ENCODE measurements around the gene RABL3. TPM values are rescaled to one million over a fixed set of nuclear protein-coding genes. Genes with fewer than 3 reads are reported as not detected.
A peak's percentile ranks its signal among the peaks of the same experiment; 100 is the strongest.
"Not testable (repeated sequence)": the region's sequence is repeated elsewhere in the genome, so short reads cannot be mapped to it uniquely, and the experiment has no call there.

RABL3 gene
- total RNA-seq, 1 donor from 2014 or later, result 17.2 TPM

GRCh38 chr3:120726791-120727190 is 15.5 kb downstream of the RABL3 start:
- H3K27ac ChIP-seq, result no peak overlapping the region
- no peaks in the 10 kb centered on the region for H3K27me3 ChIP-seq
- no peaks in the 10 kb centered on the region for H3K9me3 ChIP-seq
- no peak for TF ChIP-seq CTCF (IDR thresholded peaks at IDR 0.05)
- no peaks in the 10 kb centered on the region for H3K4me1 ChIP-seq
- ATAC-seq (no peak), DNase-seq (no peak)
- no peaks in the 10 kb centered on the region for H3K36me3 ChIP-seq
- H3K4me3 ChIP-seq, result no peak overlapping the region
- intact Hi-C loops (cut with DNase I), result no loop called here

GRCh38 chr3:120719167-120719834 is 23.0 kb downstream of the RABL3 start:
- ATAC-seq; H3K36me3 ChIP-seq; H3K4me1 ChIP-seq; H3K9me3 ChIP-seq; H3K27me3 ChIP-seq; intact Hi-C loops (cut with DNase I): not testable (repeated sequence)
- Histone ChIP-seq H3K4me3 (peak overlapping the region; percentile 57), H3K27ac (peak overlapping the region; percentile 33)
- DNase-seq, result peak; percentile 90

GRCh38 chr3:120713262-120713661 is 29.1 kb downstream of the RABL3 start:
- H3K27ac ChIP-seq, result no peak overlapping the region
- no peaks in the 10 kb centered on the region for H3K4me1 ChIP-seq
- H3K4me3 ChIP-seq, result no peak overlapping the region
- ATAC-seq (no peak), DNase-seq (no peak)
- no peaks in the 10 kb centered on the region for H3K27me3 ChIP-seq
- no peak for TF ChIP-seq CTCF (IDR thresholded peaks at IDR 0.05)
- peaks cover 11% of the 10 kb centered on the region for H3K36me3 ChIP-seq
- intact Hi-C loops (cut with DNase I), result no loop called here
- no peaks in the 10 kb centered on the region for H3K9me3 ChIP-seq

GRCh38 chr3:120710369-120710768 is 31.9 kb downstream of the RABL3 start:
- Histone ChIP-seq H3K27ac (no peak overlapping the region), H3K4me3 (no peak overlapping the region), H3K27me3 (no peaks in the 10 kb centered on the region), H3K36me3 (peaks cover 11% of the 10 kb centered on the region), H3K9me3 (no peaks in the 10 kb centered on the region), H3K4me1 (no peaks in the 10 kb centered on the region)
- no peak for ATAC-seq
- intact Hi-C loops (cut with DNase I), result no loop called here
- no peak for DNase-seq
- TF ChIP-seq CTCF (IDR thresholded peaks at IDR 0.05), result no peak

- ATAC-seq, result no peak
- intact Hi-C loops (cut with DNase I), result no loop called here
- no peak for DNase-seq
- H3K27me3 ChIP-seq, result no peaks in the 10 kb centered on the region
- H3K27ac ChIP-seq, result no peak overlapping the region
- TF ChIP-seq CTCF (IDR thresholded peaks at IDR 0.05), result no peak
- no peaks in the 10 kb centered on the region for H3K4me1 ChIP-seq
- peaks cover 16% of the 10 kb centered on the region for H3K36me3 ChIP-seq
- H3K4me3 ChIP-seq, result no peak overlapping the region
- peaks cover 2% of the 10 kb centered on the region for H3K9me3 ChIP-seq
Measured at GRCh38 chr3:120708408-120708807, 33.9 kb downstream of the RABL3 start.

- DNase-seq, result no peak
- Histone ChIP-seq H3K9me3 (peaks cover 10% of the 10 kb centered on the region), H3K36me3 (peaks cover 16% of the 10 kb centered on the region), H3K4me3 (no peak overlapping the region), H3K27ac (no peak overlapping the region), H3K4me1 (no peaks in the 10 kb centered on the region), H3K27me3 (no peaks in the 10 kb centered on the region)
- TF ChIP-seq CTCF (IDR thresholded peaks at IDR 0.05), result no peak
- intact Hi-C loops (cut with DNase I), result no loop called here
- ATAC-seq, result no peak
Measured at GRCh38 chr3:120706950-120707349, 35.4 kb downstream of the RABL3 start.
